Smooth muscle cell (in vitro differentiated cells): ENCODE measurements around the gene CHCHD6. TPM values are rescaled to one million over a fixed set of nuclear protein-coding genes. Genes with fewer than 3 reads are reported as not detected.

ENCODE experiments used
- DNase-seq: peaks from one replicate; lab custom pipeline; 2025; ENCODE audit not compliant: unreplicated experiment; lab: John Stamatoyannopoulos, UW
- H2AFZ ChIP-seq: fragments of 200-600 bp; sonication (generic); 2 replicates; pipeline ENCODE4 v1.6.0; 2016; ENCODE audit warnings: antibody characterized with exemption, low read depth, mild to moderate bottlenecking
- H3F3A ChIP-seq: fragments of 200-600 bp; sonication (generic); 2 replicates; pipeline ENCODE4 v1.6.0; 2017; ENCODE audit warnings: antibody characterized with exemption, low read depth
- H3K27ac ChIP-seq: fragments of 200-600 bp; sonication (generic); 2 replicates; pipeline ENCODE4 v1.5.1; 2016; ENCODE audit warnings: low read depth, mild to moderate bottlenecking
- H3K27me3 ChIP-seq: fragments of 200-600 bp; sonication (generic); 2 replicates; pipeline ENCODE4 v1.6.1; 2016; ENCODE audit warnings: low read depth, mild to moderate bottlenecking
- H3K36me3 ChIP-seq: fragments of 200-600 bp; sonication (generic); 2 replicates; pipeline ENCODE4 v1.5.1; 2016; ENCODE audit warnings: low read depth
- H3K4me1 ChIP-seq: fragments of 200-600 bp; sonication (generic); 2 replicates; pipeline ENCODE4 v1.5.1; 2016; ENCODE audit warnings: low read depth
- H3K4me2 ChIP-seq: fragments of 200-600 bp; sonication (generic); 2 replicates; pipeline ENCODE4 v1.6.0; 2016; ENCODE audit warnings: mild to moderate bottlenecking
- H3K4me3 ChIP-seq: fragments of 200-600 bp; sonication (generic); 2 replicates; pipeline ENCODE4 v1.5.1; 2016; ENCODE audit warnings: mild to moderate bottlenecking
- H3K79me2 ChIP-seq: fragments of 200-600 bp; sonication (generic); 2 replicates; pipeline ENCODE4 v1.6.0; 2016; ENCODE audit warnings: low read depth, mild to moderate bottlenecking
- H3K9ac ChIP-seq: fragments of 200-600 bp; sonication (generic); 2 replicates; pipeline ENCODE4 v1.6.0; 2016; ENCODE audit warnings: low read depth
- H3K9me3 ChIP-seq: fragments of 200-600 bp; sonication (generic); replicated peaks from 2 replicates; pipeline ENCODE4 v1.5.1; 2016; ENCODE audit warnings: low read depth
- H4K20me1 ChIP-seq: fragments of 200-600 bp; sonication (generic); 2 replicates; pipeline ENCODE4 v1.6.0; 2016; ENCODE audit warnings: low read depth
- whole genome bisulfite sequencing: methylation state at CpG from one replicate; pipeline ENCODE4 v1.1.7; 2016; ENCODE audit warnings: low lambda C conversion rate; 5-methylcytosine and 5-hydroxymethylcytosine counted together
- polyA plus RNA-seq: library from polyadenylated mRNA; unstranded; fragments of >200 nt; fragmentation: Nextera tagmentation; extraction: Ambion mirVana; gene quantifications from 2 replicates; pipeline ENCODE4 v1.2.1, GENCODE V29; 2016
- total RNA-seq: library from RNA; depleted of rRNA; stranded (reverse); fragments of >200 nt; gene quantifications from 2 replicates; pipeline ENCODE4 v1.2.3, GENCODE V29; 2014
- TF ChIP-seq, protein P1 (sequence below): fragments of 200-600 bp; sonication (generic); IDR thresholded peaks from 2 replicates; pipeline ENCODE4 v1.5.1; 2017; ENCODE audit warnings: borderline replicate concordance, mild to moderate bottlenecking, antibody characterized with exemption; ENCODE audit not compliant: insufficient read depth, poor library complexity, severe bottlenecking

Gene CHCHD6
- total and polyA plus RNA-seq, 2 experiments from 2014 or later = 6.7 to 27.2 TPM

DNA sequence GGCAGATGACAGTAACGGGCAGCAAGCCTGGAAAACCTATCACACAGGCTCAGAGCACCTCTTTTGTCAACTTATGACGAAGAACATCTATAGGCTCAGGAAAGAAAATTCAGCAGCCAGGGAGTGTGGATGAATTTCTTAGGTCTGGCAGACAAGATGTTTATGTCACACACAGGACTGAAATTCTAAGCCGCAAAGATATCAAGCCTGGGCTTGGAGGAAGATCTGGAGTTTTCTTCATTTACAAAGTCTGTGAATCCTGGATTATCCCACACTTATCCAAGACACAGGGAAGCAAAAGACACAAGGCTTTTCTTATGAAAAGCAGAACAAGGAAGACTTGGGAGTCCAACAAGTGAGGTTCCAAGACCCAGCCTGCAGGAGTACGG lies 23.4 kb upstream of the CHCHD6 start:
- H3K4me3 ChIP-seq = no peak overlapping the region
- H3K4me2 ChIP-seq = no peak overlapping the region
- H3K4me1 ChIP-seq = peaks cover 5% of the 10 kb centered on the region
- DNase-seq = no peak
- H2AFZ ChIP-seq = no peak overlapping the region
- no peaks in the 10 kb centered on the region for H3K9me3 ChIP-seq
- no peak overlapping the region for H3K27ac ChIP-seq
- H3K27me3 ChIP-seq = no peaks in the 10 kb centered on the region
- peaks cover 10% of the 10 kb centered on the region for H3F3A ChIP-seq
- H4K20me1 ChIP-seq = no peaks in the 10 kb centered on the region
- no peaks in the 10 kb centered on the region for H3K79me2 ChIP-seq
- 49% methylated on average over 4 of the region's 4 CpGs for WGBS
- H3K9ac ChIP-seq = no peak overlapping the region
- H3K36me3 ChIP-seq = no peaks in the 10 kb centered on the region
- TF ChIP-seq, protein P1, sequence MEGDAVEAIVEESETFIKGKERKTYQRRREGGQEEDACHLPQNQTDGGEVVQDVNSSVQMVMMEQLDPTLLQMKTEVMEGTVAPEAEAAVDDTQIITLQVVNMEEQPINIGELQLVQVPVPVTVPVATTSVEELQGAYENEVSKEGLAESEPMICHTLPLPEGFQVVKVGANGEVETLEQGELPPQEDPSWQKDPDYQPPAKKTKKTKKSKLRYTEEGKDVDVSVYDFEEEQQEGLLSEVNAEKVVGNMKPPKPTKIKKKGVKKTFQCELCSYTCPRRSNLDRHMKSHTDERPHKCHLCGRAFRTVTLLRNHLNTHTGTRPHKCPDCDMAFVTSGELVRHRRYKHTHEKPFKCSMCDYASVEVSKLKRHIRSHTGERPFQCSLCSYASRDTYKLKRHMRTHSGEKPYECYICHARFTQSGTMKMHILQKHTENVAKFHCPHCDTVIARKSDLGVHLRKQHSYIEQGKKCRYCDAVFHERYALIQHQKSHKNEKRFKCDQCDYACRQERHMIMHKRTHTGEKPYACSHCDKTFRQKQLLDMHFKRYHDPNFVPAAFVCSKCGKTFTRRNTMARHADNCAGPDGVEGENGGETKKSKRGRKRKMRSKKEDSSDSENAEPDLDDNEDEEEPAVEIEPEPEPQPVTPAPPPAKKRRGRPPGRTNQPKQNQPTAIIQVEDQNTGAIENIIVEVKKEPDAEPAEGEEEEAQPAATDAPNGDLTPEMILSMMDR = no peak

DNA sequence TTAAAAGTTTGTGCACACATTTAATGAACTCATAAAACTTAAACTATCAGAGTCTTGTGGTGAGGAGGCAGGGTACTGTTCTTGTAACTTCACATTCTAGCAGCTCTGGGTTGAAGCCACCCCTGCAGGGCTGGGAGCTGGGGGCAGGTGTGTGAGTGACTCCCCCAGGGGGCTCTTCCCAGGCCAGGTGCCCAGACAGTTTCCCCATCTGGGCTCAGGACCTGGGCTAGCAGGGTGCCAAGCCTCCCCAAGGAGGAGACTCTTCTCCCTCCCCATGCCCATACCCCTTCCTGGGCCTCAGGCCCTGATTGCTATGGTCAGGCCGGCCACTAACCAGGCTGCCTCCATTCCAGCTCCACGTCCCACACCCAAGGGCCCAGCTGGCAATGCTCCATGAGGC lies 22.0 kb upstream of the CHCHD6 start:
- TF ChIP-seq, protein P1 = no peak
- 80% methylated on average over 2 of the region's 2 CpGs for WGBS

DNA sequence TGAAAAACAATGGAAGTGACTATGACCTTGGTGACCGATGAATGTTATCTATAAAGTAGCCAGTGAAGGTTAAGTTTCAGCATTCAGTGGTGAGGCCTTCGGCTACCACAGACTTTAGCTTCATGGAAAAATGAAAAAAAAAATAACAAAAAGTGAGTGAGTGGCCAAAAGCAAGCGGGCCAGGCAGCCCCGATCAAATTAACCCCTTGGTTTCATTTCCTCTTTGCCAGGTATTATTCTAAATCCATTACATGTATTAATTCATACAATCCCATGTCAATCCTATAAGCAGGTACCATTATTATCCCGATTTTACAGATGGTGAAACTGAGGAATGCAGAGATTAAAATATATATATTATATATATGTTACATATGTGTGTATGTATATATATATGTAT lies 21.0 kb upstream of the CHCHD6 start:
- no peak overlapping the region for H2AFZ ChIP-seq
- peaks cover 5% of the 10 kb centered on the region for H3K4me1 ChIP-seq
- no peak overlapping the region for H3K27ac ChIP-seq
- H3K4me3 ChIP-seq = no peak overlapping the region
- H3K27me3 ChIP-seq = no peaks in the 10 kb centered on the region
- 95% methylated on average over 5 of the region's 5 CpGs for WGBS
- TF ChIP-seq, protein P1 = no peak
- peaks cover 3% of the 10 kb centered on the region for H3F3A ChIP-seq
- H3K79me2 ChIP-seq = no peaks in the 10 kb centered on the region
- DNase-seq = no peak
- no peak overlapping the region for H3K9ac ChIP-seq
- no peaks in the 10 kb centered on the region for H4K20me1 ChIP-seq
- H3K4me2 ChIP-seq = no peak overlapping the region
- no peaks in the 10 kb centered on the region for H3K9me3 ChIP-seq
- no peaks in the 10 kb centered on the region for H3K36me3 ChIP-seq

More for the DNA sequence above, 22.0 kb upstream of the CHCHD6 start:
- Histone ChIP-seq H3K4me3 (no peak overlapping the region), H3K4me2 (no peak overlapping the region), H3K79me2 (no peaks in the 10 kb centered on the region), H3K9ac (no peak overlapping the region), H3K4me1 (peaks cover 5% of the 10 kb centered on the region), H3K36me3 (no peaks in the 10 kb centered on the region), H3K27ac (no peak overlapping the region), H2AFZ (no peak overlapping the region), H4K20me1 (no peaks in the 10 kb centered on the region), H3K27me3 (no peaks in the 10 kb centered on the region), H3K9me3 (no peaks in the 10 kb centered on the region), H3F3A (peaks cover 10% of the 10 kb centered on the region)
- DNase-seq = no peak

DNA sequence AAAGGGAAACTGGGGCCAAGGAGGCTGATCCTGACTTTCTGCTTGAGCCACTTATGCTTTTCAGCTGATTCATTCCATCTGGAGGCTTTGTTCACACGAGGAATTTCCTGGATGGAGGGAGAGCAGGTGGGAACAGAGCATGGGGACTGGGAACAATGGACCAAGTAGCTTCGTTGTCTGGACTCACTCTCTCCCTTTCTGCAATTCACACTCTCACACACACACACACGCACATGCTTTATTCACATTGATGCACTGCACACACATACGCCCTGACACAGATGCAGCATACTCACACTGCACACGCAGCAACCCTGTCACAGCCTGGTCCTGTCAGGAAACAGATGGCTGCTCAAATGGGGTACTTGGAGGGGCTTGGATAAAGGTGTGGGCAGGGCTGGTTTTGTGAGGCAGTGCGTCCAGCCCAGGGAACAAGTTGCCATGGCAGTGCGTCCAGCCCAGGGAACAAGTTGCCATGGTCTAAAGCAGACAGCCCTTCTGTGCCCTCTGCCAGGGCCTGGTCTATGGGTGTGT lies 19.8 kb upstream of the CHCHD6 start:
- H3F3A ChIP-seq = peaks cover 3% of the 10 kb centered on the region
- H3K27ac ChIP-seq = no peak overlapping the region
- no peaks in the 10 kb centered on the region for H3K79me2 ChIP-seq
- no peaks in the 10 kb centered on the region for H4K20me1 ChIP-seq
- no peak for DNase-seq
- WGBS = 80% methylated on average over 7 of the region's 7 CpGs
- H3K4me1 ChIP-seq = peaks cover 5% of the 10 kb centered on the region
- no peak overlapping the region for H3K4me2 ChIP-seq
- H3K9ac ChIP-seq = no peak overlapping the region
- TF ChIP-seq, protein P1 = no peak
- no peaks in the 10 kb centered on the region for H3K27me3 ChIP-seq
- H2AFZ ChIP-seq = no peak overlapping the region
- H3K4me3 ChIP-seq = no peak overlapping the region
- no peaks in the 10 kb centered on the region for H3K9me3 ChIP-seq
- H3K36me3 ChIP-seq = no peaks in the 10 kb centered on the region
